Activated CD4-positive, alpha-beta memory T cell treated with anti-CD3 and anti-CD28 coated beads for 36 hours (primary cell): ENCODE results near the gene VAV3. TPM values are rescaled to one million over a fixed set of nuclear protein-coding genes. Genes with fewer than 3 reads are reported as not detected.
"Not testable (repeated sequence)": the region's sequence is repeated elsewhere in the genome, so short reads cannot be mapped to it uniquely, and the experiment has no call there.

Experiments used
- CTCF ChIA-PET: fragments of 350-600 bp; sonication (Branson Sonifier 250); formaldehyde crosslinking; loops from one replicate; lab custom pipeline; 2021; ENCODE audit warnings: antibody characterized with exemption, inconsistent platforms; lab: Charles Lee
- POLR2A ChIA-PET: fragments of 350-600 bp; sonication (Branson Sonifier 250); formaldehyde crosslinking; loops from one replicate; lab custom pipeline; 2021; ENCODE audit warnings: antibody characterized with exemption; lab: Charles Lee
- DNase-seq: peaks from one replicate; pipeline ENCODE4 v3.0.0-alpha.2; 2020
- H3K27ac Mint-ChIP-seq: one replicate; pipeline ENCODE4 v1.8.0; 2021; ENCODE audit warnings: mixed read lengths
- H3K27me3 Mint-ChIP-seq: one replicate; pipeline ENCODE4 v1.8.0; 2021; ENCODE audit warnings: mixed read lengths
- H3K36me3 Mint-ChIP-seq: one replicate; pipeline ENCODE4 v1.8.0; 2021; ENCODE audit warnings: mixed read lengths
- H3K4me1 Mint-ChIP-seq: one replicate; pipeline ENCODE4 v1.8.0; 2021; ENCODE audit warnings: low read depth, mixed read lengths
- H3K4me3 Mint-ChIP-seq: one replicate; pipeline ENCODE4 v1.8.0; 2021; ENCODE audit warnings: mild to moderate bottlenecking, mixed read lengths
- H3K9me3 Mint-ChIP-seq: one replicate; pipeline ENCODE4 v1.8.0; 2021; ENCODE audit warnings: mixed read lengths
- intact Hi-C: fragments of 100-400 bp; cut with micrococcal nuclease; formaldehyde crosslinking; loops from one replicate; pipeline ENCODE4 v1.15.1; 2023
- total RNA-seq, 2 experiments: library from RNA; stranded (reverse); gene quantifications; one replicate each; pipeline ENCODE4 v1.2.3, GENCODE V29; 2021

The VAV3 gene
- total RNA-seq, 2 experiments from 2014 or later, result 2.3 to 3.3 TPM

GRCh38 chr1:107664982-107665925 lies 299.7 kb downstream of the VAV3 start:
- POLR2A ChIA-PET, result no interaction called here
- no peaks in the 10 kb centered on the region for H3K27me3 Mint-ChIP-seq

GRCh38 chr1:107662971-107663370 lies 302.0 kb downstream of the VAV3 start:
- ChIA-PET POLR2A (no interaction called here), CTCF (no interaction called here)
- no peak overlapping the region for H3K4me3 Mint-ChIP-seq
- H3K9me3 Mint-ChIP-seq, result no peaks in the 10 kb centered on the region
- intact Hi-C loops, result no loop called here
- no peaks in the 10 kb centered on the region for H3K4me1 Mint-ChIP-seq
- H3K27me3 Mint-ChIP-seq, result no peaks in the 10 kb centered on the region
- DNase-seq, result no peak
- no peak overlapping the region for H3K27ac Mint-ChIP-seq
- no peaks in the 10 kb centered on the region for H3K36me3 Mint-ChIP-seq

More at GRCh38 chr1:107664982-107665925, 299.7 kb downstream of the VAV3 start:
- no peak for DNase-seq
- H3K9me3 Mint-ChIP-seq, result no peaks in the 10 kb centered on the region
- H3K27ac Mint-ChIP-seq, result no peak overlapping the region
- CTCF ChIA-PET, result no interaction called here
- H3K4me3 Mint-ChIP-seq, result no peak overlapping the region
- H3K36me3 Mint-ChIP-seq, result no peaks in the 10 kb centered on the region
- no peaks in the 10 kb centered on the region for H3K4me1 Mint-ChIP-seq
- intact Hi-C loops, result no loop called here

- no peaks in the 10 kb centered on the region for H3K9me3 Mint-ChIP-seq
- H3K4me3 Mint-ChIP-seq, result no peak overlapping the region
- H3K4me1 Mint-ChIP-seq, result no peaks in the 10 kb centered on the region
- H3K27ac Mint-ChIP-seq, result no peak overlapping the region
- H3K36me3 Mint-ChIP-seq, result no peaks in the 10 kb centered on the region
- ChIA-PET POLR2A (no interaction called here), CTCF (no interaction called here)
- intact Hi-C loops, result no loop called here
- DNase-seq, result no peak
- no peaks in the 10 kb centered on the region for H3K27me3 Mint-ChIP-seq
Observed at GRCh38 chr1:107661158-107661557, 303.8 kb downstream of the VAV3 start.

- DNase-seq, result no peak
- no peaks in the 10 kb centered on the region for H3K36me3 Mint-ChIP-seq
Observed at GRCh38 chr1:107659961-107660360, 305.0 kb downstream of the VAV3 start.

DNA sequence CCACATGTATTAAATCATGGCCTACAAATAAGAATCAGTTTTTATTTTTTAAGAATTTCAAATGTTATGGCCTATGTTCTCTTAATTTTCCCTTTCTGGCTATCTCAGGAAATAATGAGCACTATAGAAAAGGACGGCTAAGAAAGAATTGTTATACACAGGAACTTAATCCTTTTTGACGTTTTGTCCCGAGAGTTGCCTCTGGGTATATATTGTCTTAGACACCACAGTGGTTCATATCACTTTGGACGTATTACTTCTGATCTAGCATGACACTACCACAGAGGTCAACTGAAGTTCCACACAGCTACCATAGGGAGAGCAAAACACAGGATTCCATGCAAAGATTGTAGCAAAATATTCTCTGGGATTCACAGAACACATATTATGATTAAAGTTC lies 307.6 kb downstream of the VAV3 start:
- H3K4me1 Mint-ChIP-seq, result no peaks in the 10 kb centered on the region
- ChIA-PET POLR2A (no interaction called here), CTCF (no interaction called here)
- DNase-seq, result no peak
- H3K36me3 Mint-ChIP-seq, result no peaks in the 10 kb centered on the region
- intact Hi-C loops, result no loop called here
- H3K27ac Mint-ChIP-seq, result no peak overlapping the region
- no peaks in the 10 kb centered on the region for H3K27me3 Mint-ChIP-seq
- H3K9me3 Mint-ChIP-seq, result no peaks in the 10 kb centered on the region
- H3K4me3 Mint-ChIP-seq, result no peak overlapping the region

More at GRCh38 chr1:107659961-107660360, 305.0 kb downstream of the VAV3 start:
- ChIA-PET CTCF (no interaction called here), POLR2A (no interaction called here)
- Mint-ChIP-seq H3K4me3 (no peak overlapping the region), H3K4me1 (no peaks in the 10 kb centered on the region), H3K27ac (no peak overlapping the region), H3K9me3 (no peaks in the 10 kb centered on the region), H3K27me3 (no peaks in the 10 kb centered on the region)
- intact Hi-C loops, result no loop called here

DNA sequence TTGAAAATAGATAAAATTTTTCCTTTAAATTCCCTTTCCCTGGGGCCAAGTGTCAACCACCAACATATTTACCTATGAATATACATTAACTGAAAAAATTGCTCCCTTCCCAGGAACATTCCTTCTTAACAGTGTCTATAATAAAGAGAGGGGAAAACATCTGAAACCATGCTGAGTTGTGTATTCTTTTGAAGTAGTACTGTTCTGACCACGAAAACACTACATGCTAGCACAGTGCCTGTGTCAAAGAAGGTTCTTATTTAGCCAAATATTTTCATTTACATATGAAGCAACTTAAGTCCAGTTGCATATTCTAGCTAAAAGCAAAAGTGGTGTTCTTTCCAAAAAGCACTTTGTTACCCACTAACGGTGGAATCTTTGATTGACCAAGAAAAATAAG lies 311.2 kb downstream of the VAV3 start:
- Mint-ChIP-seq H3K36me3 (no peaks in the 10 kb centered on the region), H3K27me3 (no peaks in the 10 kb centered on the region), H3K27ac (no peak overlapping the region), H3K9me3 (no peaks in the 10 kb centered on the region), H3K4me1 (no peaks in the 10 kb centered on the region), H3K4me3 (no peak overlapping the region)
- CTCF ChIA-PET, result no interaction called here
- DNase-seq, result no peak
- intact Hi-C loops, result no loop called here
- POLR2A ChIA-PET, result no interaction called here

DNA sequence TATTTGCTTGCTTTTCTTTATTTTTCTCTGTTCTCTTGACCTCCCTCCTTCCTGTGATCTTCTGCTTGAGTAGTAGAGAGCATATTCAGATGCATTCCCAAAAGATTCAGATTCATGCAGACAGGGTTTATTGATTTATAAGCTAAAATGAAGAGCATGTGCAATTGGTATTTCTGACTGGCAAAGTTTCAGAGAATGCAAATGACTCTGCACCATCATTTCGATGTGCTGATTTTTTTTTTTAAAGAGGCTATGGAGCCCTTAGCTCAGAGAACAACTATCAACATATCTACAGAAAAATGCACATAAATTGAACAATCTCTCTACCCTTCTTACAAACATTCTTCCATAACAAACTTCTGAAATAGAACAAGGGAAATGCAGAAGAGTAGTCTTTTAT lies 312.0 kb downstream of the VAV3 start:
- Mint-ChIP-seq H3K27me3 (no peaks in the 10 kb centered on the region), H3K36me3 (no peaks in the 10 kb centered on the region), H3K27ac (no peak overlapping the region), H3K4me3 (no peak overlapping the region), H3K9me3 (no peaks in the 10 kb centered on the region), H3K4me1 (no peaks in the 10 kb centered on the region)
- ChIA-PET POLR2A (no interaction called here), CTCF (no interaction called here)
- intact Hi-C loops, result no loop called here
- no peak for DNase-seq

DNA sequence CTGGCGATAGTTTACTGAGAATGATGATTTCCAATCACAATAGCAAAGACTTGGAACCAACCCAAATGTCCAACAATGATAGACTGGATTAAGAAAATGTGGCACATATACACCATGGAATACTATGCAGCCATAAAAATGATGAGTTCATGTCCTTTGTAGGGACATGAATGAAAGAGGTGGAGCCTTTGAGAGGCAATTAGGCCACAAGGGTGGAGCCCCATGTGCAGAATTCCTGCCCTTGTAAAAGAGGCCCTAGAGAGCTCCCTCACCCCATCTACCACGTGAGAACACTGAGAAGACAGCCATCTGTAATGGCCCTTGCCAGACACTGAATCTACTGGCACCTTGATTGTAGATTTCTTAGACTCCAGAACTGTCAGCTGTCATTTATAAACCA lies 314.2 kb downstream of the VAV3 start:
- H3K36me3 Mint-ChIP-seq, H3K4me3 Mint-ChIP-seq, H3K27ac Mint-ChIP-seq: not testable (repeated sequence)

DNA sequence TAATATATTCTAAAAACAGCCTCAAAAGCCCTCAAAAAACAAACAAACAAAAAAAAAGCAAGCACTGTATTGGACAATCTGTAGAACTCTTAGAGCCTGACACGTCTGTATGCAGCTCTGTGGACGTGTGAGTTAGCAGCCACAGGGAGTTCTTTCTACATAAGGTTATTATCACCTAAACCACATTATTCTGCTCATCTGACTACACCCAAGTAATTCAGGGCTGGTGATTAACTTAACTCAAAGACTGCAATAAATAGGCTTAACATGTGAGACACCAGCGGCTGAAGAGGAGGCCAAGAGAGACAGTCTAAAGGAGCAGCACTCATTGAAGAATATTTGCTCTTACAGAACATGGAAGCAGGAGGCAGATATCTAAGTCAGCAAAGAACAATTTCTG lies 316.0 kb downstream of the VAV3 start:
- no peaks in the 10 kb centered on the region for H3K27me3 Mint-ChIP-seq
- ChIA-PET POLR2A (no interaction called here), CTCF (no interaction called here)
- no peak for DNase-seq
- no peak overlapping the region for H3K4me3 Mint-ChIP-seq
- no peaks in the 10 kb centered on the region for H3K4me1 Mint-ChIP-seq
- no peaks in the 10 kb centered on the region for H3K9me3 Mint-ChIP-seq
- intact Hi-C loops, result no loop called here
- no peak overlapping the region for H3K27ac Mint-ChIP-seq
- no peaks in the 10 kb centered on the region for H3K36me3 Mint-ChIP-seq

More for the DNA sequence above, 314.2 kb downstream of the VAV3 start:
- H3K9me3 Mint-ChIP-seq, intact Hi-C loops, DNase-seq, H3K27me3 Mint-ChIP-seq, H3K4me1 Mint-ChIP-seq, CTCF ChIA-PET, POLR2A ChIA-PET: not testable (repeated sequence)

DNA sequence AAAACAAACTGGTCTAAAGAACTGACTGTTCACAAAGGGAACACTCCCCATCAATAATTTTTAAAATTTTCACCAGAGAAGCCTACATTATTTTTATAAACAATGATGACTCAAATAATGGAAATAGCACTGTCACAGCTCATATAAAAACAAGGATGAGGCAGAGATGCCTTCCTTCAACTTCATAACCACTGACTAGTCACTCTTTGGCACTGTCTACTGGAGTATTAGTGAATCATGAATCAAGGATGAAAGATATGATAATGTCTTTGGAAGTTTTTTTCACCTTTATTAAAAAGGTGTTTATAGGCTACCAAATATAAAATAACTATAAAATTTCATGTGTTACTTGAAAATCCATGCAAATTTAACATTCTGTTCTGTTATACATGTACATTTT lies 316.9 kb downstream of the VAV3 start:
- intact Hi-C loops, result no loop called here
- Mint-ChIP-seq H3K9me3 (no peaks in the 10 kb centered on the region), H3K4me3 (no peak overlapping the region), H3K27ac (no peak overlapping the region), H3K27me3 (no peaks in the 10 kb centered on the region), H3K4me1 (no peaks in the 10 kb centered on the region), H3K36me3 (no peaks in the 10 kb centered on the region)
- POLR2A ChIA-PET, result no interaction called here
- DNase-seq, result no peak
- CTCF ChIA-PET, result no interaction called here

GRCh38 chr1:107647012-107647411 lies 318.0 kb downstream of the VAV3 start:
- Mint-ChIP-seq H3K4me1 (no peaks in the 10 kb centered on the region), H3K9me3 (no peaks in the 10 kb centered on the region), H3K4me3 (no peak overlapping the region), H3K27me3 (no peaks in the 10 kb centered on the region), H3K27ac (no peak overlapping the region), H3K36me3 (no peaks in the 10 kb centered on the region)
- ChIA-PET CTCF (no interaction called here), POLR2A (no interaction called here)
- no peak for DNase-seq
- intact Hi-C loops, result no loop called here

DNA sequence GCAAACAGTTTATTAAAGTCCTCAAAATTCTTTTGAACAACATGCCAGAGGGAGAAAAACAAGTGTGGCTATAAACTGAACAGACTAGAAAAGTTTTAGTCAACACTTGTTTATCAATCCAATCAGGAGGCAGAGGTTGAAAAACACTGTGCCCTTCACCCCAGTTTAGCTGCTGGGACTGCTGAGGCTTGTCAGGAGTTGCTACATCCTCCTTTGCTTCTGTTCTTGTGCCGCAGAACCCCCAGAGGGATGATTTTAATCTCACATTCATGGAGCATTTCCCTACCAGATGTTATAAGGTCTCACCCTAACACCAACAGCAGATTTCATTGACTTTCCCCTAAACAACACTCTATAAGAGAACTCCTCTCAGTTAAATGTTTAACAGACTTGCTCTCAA lies 321.2 kb downstream of the VAV3 start:
- no peak overlapping the region for H3K27ac Mint-ChIP-seq
- intact Hi-C loops, result no loop called here
- POLR2A ChIA-PET, result interaction anchor here (0.6 kb wide), 1 partner anchor 1313 kb away, joined by 4 read pairs; no protein-coding TSS in a partner anchor
- H3K4me3 Mint-ChIP-seq, result no peak overlapping the region
- no peak for DNase-seq
- no peaks in the 10 kb centered on the region for H3K4me1 Mint-ChIP-seq
- no peaks in the 10 kb centered on the region for H3K36me3 Mint-ChIP-seq
- no peaks in the 10 kb centered on the region for H3K9me3 Mint-ChIP-seq
- no peaks in the 10 kb centered on the region for H3K27me3 Mint-ChIP-seq
- CTCF ChIA-PET, result no interaction called here

DNA sequence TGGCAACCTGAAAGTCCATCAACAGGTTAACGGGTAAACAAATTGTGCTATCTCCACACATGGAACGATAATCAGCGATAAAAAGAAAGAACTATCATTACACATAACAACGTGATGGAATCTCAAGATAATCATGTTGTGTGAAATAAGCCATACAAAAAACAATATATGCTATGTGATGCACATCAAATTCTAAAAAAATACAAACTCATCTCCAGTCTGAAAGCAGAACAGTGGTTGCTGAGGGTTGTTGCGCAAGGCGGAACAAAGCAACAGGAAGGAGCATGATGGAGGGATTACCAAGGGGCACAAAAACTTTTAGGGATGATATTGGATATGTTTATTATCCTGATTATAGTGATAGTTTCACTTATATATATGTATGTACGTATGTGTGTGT lies 324.8 kb downstream of the VAV3 start:
- intact Hi-C loops, result no loop called here
- no peaks in the 10 kb centered on the region for H3K4me1 Mint-ChIP-seq
- no peak for DNase-seq
- H3K27ac Mint-ChIP-seq, result no peak overlapping the region
- no peaks in the 10 kb centered on the region for H3K36me3 Mint-ChIP-seq
- ChIA-PET CTCF (no interaction called here), POLR2A (no interaction called here)
- H3K9me3 Mint-ChIP-seq, result no peaks in the 10 kb centered on the region
- H3K4me3 Mint-ChIP-seq, result no peak overlapping the region
- no peaks in the 10 kb centered on the region for H3K27me3 Mint-ChIP-seq
